Measurements from ENCODE around the gene IL1RAPL1. TPM values are rescaled to one million over a fixed set of nuclear protein-coding genes. Genes with fewer than 3 reads are reported as not detected.

The IL1RAPL1 gene
- total and polyA plus RNA-seq, 8 donors: 0.05 to 0.20 (median 0.09) TPM; not detected in 5

DNA sequence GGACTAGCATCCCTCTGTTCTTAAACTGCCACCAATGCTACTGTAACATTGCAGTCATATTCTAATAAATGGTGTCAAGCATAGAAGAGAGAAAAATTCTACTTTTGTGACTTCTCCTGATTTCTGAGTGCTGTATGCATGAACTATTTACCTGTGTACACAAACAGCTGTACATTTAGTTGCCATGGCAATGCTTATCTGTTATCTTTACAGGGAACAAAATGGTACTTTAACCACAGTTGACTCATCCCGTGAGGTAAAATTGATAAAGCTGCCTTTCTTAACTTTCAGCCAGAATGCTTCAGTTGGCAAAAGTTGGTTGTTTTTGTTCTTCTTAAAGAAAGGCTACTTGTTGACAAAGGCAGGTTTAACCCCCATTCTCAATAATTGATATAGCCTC lies 1040.6 kb downstream of the IL1RAPL1 start:
- Histone ChIP-seq H3K4me1 (no peaks in the 10 kb centered on the region), H3K27me3 (peaks cover 0 to 4% (median 1%) of the 10 kb centered on the region in 4 donors), H3K4me3 (no peak overlapping the region), H3K27ac (no peak overlapping the region), H3K9me3 (no peaks in the 10 kb centered on the region), H3K36me3 (no peaks in the 10 kb centered on the region)
- TF ChIP-seq, protein P1, sequence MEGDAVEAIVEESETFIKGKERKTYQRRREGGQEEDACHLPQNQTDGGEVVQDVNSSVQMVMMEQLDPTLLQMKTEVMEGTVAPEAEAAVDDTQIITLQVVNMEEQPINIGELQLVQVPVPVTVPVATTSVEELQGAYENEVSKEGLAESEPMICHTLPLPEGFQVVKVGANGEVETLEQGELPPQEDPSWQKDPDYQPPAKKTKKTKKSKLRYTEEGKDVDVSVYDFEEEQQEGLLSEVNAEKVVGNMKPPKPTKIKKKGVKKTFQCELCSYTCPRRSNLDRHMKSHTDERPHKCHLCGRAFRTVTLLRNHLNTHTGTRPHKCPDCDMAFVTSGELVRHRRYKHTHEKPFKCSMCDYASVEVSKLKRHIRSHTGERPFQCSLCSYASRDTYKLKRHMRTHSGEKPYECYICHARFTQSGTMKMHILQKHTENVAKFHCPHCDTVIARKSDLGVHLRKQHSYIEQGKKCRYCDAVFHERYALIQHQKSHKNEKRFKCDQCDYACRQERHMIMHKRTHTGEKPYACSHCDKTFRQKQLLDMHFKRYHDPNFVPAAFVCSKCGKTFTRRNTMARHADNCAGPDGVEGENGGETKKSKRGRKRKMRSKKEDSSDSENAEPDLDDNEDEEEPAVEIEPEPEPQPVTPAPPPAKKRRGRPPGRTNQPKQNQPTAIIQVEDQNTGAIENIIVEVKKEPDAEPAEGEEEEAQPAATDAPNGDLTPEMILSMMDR (IDR thresholded peaks at IDR 0.05): no peak
- intact Hi-C loops (cut with DNase I): no loop called here
- FAIRE-seq: no peak
- no peak for ATAC-seq
- no peak for DNase-seq
- WGBS, 2 donors: 22 to 24% methylated on average over 1 of the region's 1 CpG

DNA sequence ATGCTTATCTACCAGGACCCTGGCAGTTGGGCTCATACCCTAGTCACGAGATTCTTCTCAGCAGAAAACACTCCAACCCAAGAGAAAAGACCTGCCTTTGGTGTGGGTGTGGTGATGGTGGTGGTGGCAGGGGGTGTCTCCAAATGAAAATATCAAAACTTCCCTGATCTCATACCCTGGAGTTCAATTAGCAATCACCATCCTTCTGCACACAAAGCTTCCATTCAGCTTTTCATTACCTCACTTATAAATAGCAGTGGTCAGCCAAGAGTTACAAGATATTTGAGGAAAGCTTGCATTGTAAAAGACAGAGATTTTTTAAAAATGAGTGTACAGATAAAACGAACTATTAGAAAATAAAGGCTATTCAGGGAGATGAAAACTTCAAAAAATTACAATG lies 1047.3 kb downstream of the IL1RAPL1 start:
- H3K27me3 ChIP-seq: no peaks in the 10 kb centered on the region
- FAIRE-seq: no peak
- no peak for ATAC-seq
- no peak for DNase-seq
- intact Hi-C loops (cut with DNase I): no loop called here
- no peaks in the 10 kb centered on the region for H3K36me3 ChIP-seq
- WGBS, 2 donors: 16 to 27% methylated on average over 2 of the region's 2 CpGs
- H3K4me1 ChIP-seq: no peaks in the 10 kb centered on the region
- H3K9me3 ChIP-seq: no peaks in the 10 kb centered on the region
- no peak overlapping the region for H3K27ac ChIP-seq
- TF ChIP-seq, protein P1 (IDR thresholded peaks at IDR 0.05): no peak
- no peak overlapping the region for H3K4me3 ChIP-seq

GRCh38 chrX:29636331-29636730 lies 1049.1 kb downstream of the IL1RAPL1 start:
- Histone ChIP-seq H3K4me1 (no peaks in the 10 kb centered on the region), H3K36me3 (no peaks in the 10 kb centered on the region), H3K4me3 (no peak overlapping the region), H3K27me3 (no peaks in the 10 kb centered on the region), H3K9me3 (no peaks in the 10 kb centered on the region), H3K27ac (no peak overlapping the region)
- TF ChIP-seq, protein P1 (IDR thresholded peaks at IDR 0.05): no peak
- intact Hi-C loops (cut with DNase I): no loop called here
- no peak for DNase-seq
- no peak for FAIRE-seq
- 33 to 35% methylated on average over 3 of the region's 3 CpGs for WGBS, 2 donors
- ATAC-seq: no peak

- DNase-seq (no peak), ATAC-seq (no peak), FAIRE-seq (no peak)
- Histone ChIP-seq H3K4me3 (no peak overlapping the region), H3K27me3 (no peaks in the 10 kb centered on the region), H3K9me3 (no peaks in the 10 kb centered on the region), H3K27ac (no peak overlapping the region), H3K36me3 (no peaks in the 10 kb centered on the region), H3K4me1 (no peaks in the 10 kb centered on the region)
- 50 to 54% methylated on average over 2 of the region's 2 CpGs for WGBS, 2 donors
- TF ChIP-seq, protein P1 (IDR thresholded peaks at IDR 0.05): no peak
- intact Hi-C loops (cut with DNase I): no loop called here
These were observed 1052.9 kb downstream of the IL1RAPL1 start for GRCh38 chrX:29640106-29640505.

DNA sequence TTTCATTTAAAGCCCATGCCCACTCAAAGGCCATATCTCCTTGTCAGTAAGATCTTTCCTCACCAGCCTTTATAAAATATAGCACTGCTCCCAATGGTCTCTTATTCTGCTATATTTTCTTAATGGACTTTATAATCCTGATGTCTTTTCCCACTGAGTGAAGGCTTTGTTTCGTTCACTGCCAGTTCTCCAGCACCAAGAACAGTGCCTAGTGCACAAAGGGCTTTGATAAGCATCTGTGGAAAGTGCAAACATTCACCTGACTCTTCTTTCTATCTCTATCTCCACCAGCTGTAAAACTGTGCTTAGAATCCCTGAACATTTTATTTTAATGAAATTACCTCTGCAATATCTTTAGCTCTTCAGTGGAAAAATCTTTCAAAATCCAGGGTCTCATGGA lies 1054.2 kb downstream of the IL1RAPL1 start:
- intact Hi-C loops (cut with DNase I): no loop called here
- Histone ChIP-seq H3K36me3 (no peaks in the 10 kb centered on the region), H3K9me3 (no peaks in the 10 kb centered on the region), H3K4me3 (no peak overlapping the region), H3K27me3 (no peaks in the 10 kb centered on the region), H3K27ac (no peak overlapping the region), H3K4me1 (no peaks in the 10 kb centered on the region)
- WGBS, 2 donors: 7 to 23% methylated on average over 1 of the region's 1 CpG
- DNase-seq (no peak), FAIRE-seq (no peak), ATAC-seq (no peak)
- TF ChIP-seq, protein P1 (IDR thresholded peaks at IDR 0.05): no peak
